Endothelial cell of umbilical vein (primary cell): ENCODE data around the gene PIGM. TPM values are rescaled to one million over a fixed set of nuclear protein-coding genes. Genes with fewer than 3 reads are reported as not detected.

Experiments
- BruUV-seq: library from RNA; stranded (reverse); fragments of 400-500 nt; replicated peaks from 2 replicates; lab custom pipeline; 2021; lab: Mats Ljungman, UMichigan
- CTCF ChIA-PET: fragments of 300-600, 350-600 bp; sonication (Branson Sonifier 250); formaldehyde crosslinking; loops from one replicate; lab custom pipeline; 2021; ENCODE audit warnings: antibody characterized with exemption, inconsistent platforms; lab: Charles Lee
- POLR2A ChIA-PET: fragments of 300-600, 350-600 bp; sonication (Branson Sonifier 250); formaldehyde crosslinking; loops from one replicate; lab custom pipeline; 2021; ENCODE audit warnings: antibody characterized with exemption, inconsistent platforms; lab: Charles Lee
- DNase-seq: peaks from one replicate; pipeline ENCODE4 v3.0.0-alpha.2; 2011; ENCODE audit warnings: low read depth, low spot score
- FAIRE-seq: peaks from 2 replicates; lab custom pipeline; 2011; peaks lifted over from hg19 to GRCh38; lab: Jason Lieb, UNC
- H2AFZ ChIP-seq: 2 replicates; pipeline ENCODE4 v1.6.0; 2012; ENCODE audit warnings: low read depth, low read length, control low read depth, inconsistent platforms
- H3K27ac ChIP-seq: 2 replicates; pipeline ENCODE4 v1.5.1; 2011; ENCODE audit warnings: low read depth, mild to moderate bottlenecking, control low read depth, low read length, moderate library complexity; ENCODE audit not compliant: insufficient read depth
- H3K27me3 ChIP-seq, 2 experiments: 2 replicates each; pipeline versions ENCODE4 v1.6.0 to v1.6.1; 2011; ENCODE audit warnings: low read length in 2 of 2, mixed read lengths in 1 of 2; ENCODE audit not compliant: control insufficient read depth in 2 of 2, insufficient read depth in 2 of 2
- H3K36me3 ChIP-seq, 2 experiments: 2 replicates in 1 of 2; 3 replicates in 1 of 2; pipeline ENCODE4 v1.5.1; 2011; ENCODE audit warnings: low read length in 2 of 2, mild to moderate bottlenecking in 1 of 2, moderate library complexity in 1 of 2; ENCODE audit not compliant: control insufficient read depth in 2 of 2, insufficient read depth in 2 of 2; ENCODE audit errors: extremely low read depth in 1 of 2
- H3K4me1 ChIP-seq: 3 replicates; pipeline ENCODE4 v1.5.1; 2011; ENCODE audit warnings: mild to moderate bottlenecking, low read length; ENCODE audit not compliant: control insufficient read depth, insufficient read depth; ENCODE audit errors: extremely low read depth
- H3K4me2 ChIP-seq: 2 replicates; pipeline ENCODE4 v1.6.1; 2011; ENCODE audit warnings: low read length, control low read depth, mixed read lengths; ENCODE audit not compliant: insufficient read depth
- H3K4me3 ChIP-seq, 3 experiments: fragments of 200-600 bp in 1 of 3; sonication (generic), shearing (Covaris generic) in 1 of 3; replicated peaks in 1 of 3; 2 replicates each; pipeline ENCODE4 v1.5.1; 2011 to 2016; ENCODE audit warnings: control low read depth in 3 of 3, low read length in 3 of 3, mild to moderate bottlenecking in 2 of 3, inconsistent platforms in 1 of 3, low read depth in 1 of 3, moderate library complexity in 1 of 3; ENCODE audit not compliant: insufficient read depth in 1 of 3
- H3K79me2 ChIP-seq: 2 replicates; pipeline ENCODE4 v1.6.0; 2012; ENCODE audit warnings: low read length, inconsistent platforms; ENCODE audit not compliant: control insufficient read depth, insufficient read depth
- H3K9ac ChIP-seq: replicated peaks from 2 replicates; pipeline ENCODE3; 2011; ENCODE audit warnings: low read length, control low read depth; ENCODE audit not compliant: insufficient read depth; ENCODE audit errors: extremely low read depth
- H3K9me1 ChIP-seq: replicated peaks from 3 replicates; pipeline ENCODE4 v1.6.0; 2011; ENCODE audit warnings: mild to moderate bottlenecking, low read length; ENCODE audit not compliant: control insufficient read depth, insufficient read depth; ENCODE audit errors: extremely low read depth
- H3K9me3 ChIP-seq: replicated peaks from 2 replicates; pipeline ENCODE4 v1.5.1; 2012; ENCODE audit warnings: low read length, inconsistent platforms; ENCODE audit not compliant: control insufficient read depth, insufficient read depth
- H4K20me1 ChIP-seq: replicated peaks from 2 replicates; pipeline ENCODE3; 2011; ENCODE audit warnings: mild to moderate bottlenecking, low read length; ENCODE audit not compliant: control insufficient read depth, insufficient read depth; ENCODE audit errors: extremely low read depth
- EZH2 ChIP-seq: IDR thresholded peaks from 2 replicates; pipeline ENCODE4 v1.6.1; 2012; ENCODE audit warnings: borderline replicate concordance, low read depth, mild to moderate bottlenecking, moderate library complexity, low read length, inconsistent platforms; ENCODE audit not compliant: severe bottlenecking
- FOS ChIP-seq: IDR thresholded peaks from 2 replicates; pipeline ENCODE4 v1.6.1; 2011; ENCODE audit warnings: mild to moderate bottlenecking, low read length, moderate library complexity, borderline replicate concordance; ENCODE audit not compliant: insufficient read depth
- GATA2 ChIP-seq: IDR thresholded peaks from 2 replicates; pipeline ENCODE4 v1.7.0; 2011; ENCODE audit warnings: low read depth, mild to moderate bottlenecking, moderate library complexity, mixed read lengths, low read length; ENCODE audit not compliant: insufficient read length, insufficient read depth
- JUN ChIP-seq: IDR thresholded peaks from 2 replicates; pipeline ENCODE4 v1.6.1; 2011; ENCODE audit warnings: borderline replicate concordance, low read depth; ENCODE audit not compliant: insufficient read length, insufficient read depth
- MYC ChIP-seq: IDR thresholded peaks from one replicate; pipeline ENCODE4 v1.6.1; 2011; ENCODE audit warnings: mild to moderate bottlenecking, low read depth, low read length
- POLR2A ChIP-seq: IDR thresholded peaks from 2 replicates; pipeline ENCODE4 v1.6.1; 2012; ENCODE audit warnings: low read depth, mild to moderate bottlenecking, control low read depth, low read length
- POLR2AphosphoS5 ChIP-seq: IDR thresholded peaks from 2 replicates; pipeline ENCODE4 v1.6.1; 2012; ENCODE audit warnings: low read depth, mild to moderate bottlenecking, control low read depth, low read length, moderate library complexity; ENCODE audit not compliant: insufficient read depth
- dilution Hi-C: fragments of 300-500 bp; cut with MboI; formaldehyde crosslinking; loops from one replicate; pipeline ENCODE4 v1.15.0; 2019; ENCODE audit warnings: low sequenced_read_pairs; ENCODE audit not compliant: extremely low pct_ligation_motif_present
- intact Hi-C: fragments of 100-400 bp; cut with micrococcal nuclease; formaldehyde crosslinking; loops from one replicate; pipeline ENCODE4 v1.10.0; 2022
- polyA plus RNA-seq, 4 experiments: library from polyadenylated mRNA; depleted of rRNA in 3 of 4; stranded (reverse) in 3 of 4; unstranded in 1 of 4; fragments of >200 nt; gene quantifications; 2 replicates each; pipeline versions ENCODE4 v1.2.1 to v1.2.3, GENCODE V29; 2011 to 2012; ENCODE audit warnings: missing spikeins in 1 of 4
- total RNA-seq: library from RNA; stranded (reverse); gene quantifications from 2 replicates; pipeline ENCODE4 v1.2.3, GENCODE V29; 2021
- TF ChIP-seq, protein P1 (sequence below): IDR thresholded peaks from 2 replicates; pipeline ENCODE4 v1.6.1; 2011; ENCODE audit not compliant: insufficient read depth, insufficient read length
- TF ChIP-seq, protein P2 (sequence below), 2 donors: IDR thresholded peaks; 1 replicate in 1 of 2; 2 replicates in 1 of 2; pipeline ENCODE4 v1.5.1; 2011; ENCODE audit warnings: low read length in 2 of 2, mild to moderate bottlenecking in 2 of 2, moderate library complexity in 2 of 2, control low read depth in 1 of 2, inconsistent platforms in 1 of 2, low read depth in 1 of 2; ENCODE audit not compliant: insufficient read depth in 1 of 2; ENCODE audit errors: extremely low read depth in 1 of 2

Gene PIGM
- total and polyA plus RNA-seq, 2 donors (not counting 3 experiments of a cell fraction or from before 2014, with no cell fraction given), result 3.4 to 5.4 TPM

GRCh38 chr1:159979257-159979656, 52.5 kb downstream of the PIGM start:
- dilution Hi-C loops (no loop called here), intact Hi-C loops (no loop called here)
- Histone ChIP-seq H3K4me2 (no peak overlapping the region), H3K36me3 (no peaks in the 10 kb centered on the region), H4K20me1 (no peaks in the 10 kb centered on the region), H3K9ac (no peak overlapping the region), H2AFZ (no peak overlapping the region), H3K9me1 (no peaks in the 10 kb centered on the region), H3K27me3 (peaks cover 12 to 13% of the 10 kb centered on the region in 2 experiments), H3K27ac (no peak overlapping the region), H3K79me2 (no peaks in the 10 kb centered on the region), H3K4me1 (no peaks in the 10 kb centered on the region), H3K4me3 (no peak overlapping the region), H3K9me3 (no peaks in the 10 kb centered on the region)
- DNase-seq, result no peak
- ChIA-PET POLR2A (no interaction called here), CTCF (no interaction called here)
- TF ChIP-seq JUN (no peak), MYC (no peak), GATA2 (no peak)
- BruUV-seq, result no TSS peak
- no peak for FAIRE-seq

GRCh38 chr1:159978107-159978398, 53.7 kb downstream of the PIGM start:
- H3K9me1 ChIP-seq, result no peaks in the 10 kb centered on the region
- dilution Hi-C loops, result no loop called here
- H3K9me3 ChIP-seq, result no peaks in the 10 kb centered on the region
- H3K9ac ChIP-seq, result no peak overlapping the region
- DNase-seq (no peak), FAIRE-seq (no peak)
- no peaks in the 10 kb centered on the region for H3K79me2 ChIP-seq
- intact Hi-C loops, result no loop called here
- peaks cover 7 to 12% of the 10 kb centered on the region in 2 experiments for H3K27me3 ChIP-seq
- no peak overlapping the region for H3K27ac ChIP-seq
- ChIA-PET CTCF (interaction anchor here (2.2 kb wide), 1 partner anchor 30 kb away, joined by 5 read pairs; no protein-coding TSS in a partner anchor), POLR2A (no interaction called here)
- H4K20me1 ChIP-seq, result no peaks in the 10 kb centered on the region
- TF ChIP-seq, protein P1, sequence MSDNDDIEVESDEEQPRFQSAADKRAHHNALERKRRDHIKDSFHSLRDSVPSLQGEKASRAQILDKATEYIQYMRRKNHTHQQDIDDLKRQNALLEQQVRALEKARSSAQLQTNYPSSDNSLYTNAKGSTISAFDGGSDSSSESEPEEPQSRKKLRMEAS, result no peak
- TF ChIP-seq JUN, result no peak
- TF ChIP-seq GATA2, result no peak
- TF ChIP-seq FOS, result no peak
- TF ChIP-seq MYC, result no peak
- no peak for TF ChIP-seq EZH2
- TF ChIP-seq, protein P2, sequence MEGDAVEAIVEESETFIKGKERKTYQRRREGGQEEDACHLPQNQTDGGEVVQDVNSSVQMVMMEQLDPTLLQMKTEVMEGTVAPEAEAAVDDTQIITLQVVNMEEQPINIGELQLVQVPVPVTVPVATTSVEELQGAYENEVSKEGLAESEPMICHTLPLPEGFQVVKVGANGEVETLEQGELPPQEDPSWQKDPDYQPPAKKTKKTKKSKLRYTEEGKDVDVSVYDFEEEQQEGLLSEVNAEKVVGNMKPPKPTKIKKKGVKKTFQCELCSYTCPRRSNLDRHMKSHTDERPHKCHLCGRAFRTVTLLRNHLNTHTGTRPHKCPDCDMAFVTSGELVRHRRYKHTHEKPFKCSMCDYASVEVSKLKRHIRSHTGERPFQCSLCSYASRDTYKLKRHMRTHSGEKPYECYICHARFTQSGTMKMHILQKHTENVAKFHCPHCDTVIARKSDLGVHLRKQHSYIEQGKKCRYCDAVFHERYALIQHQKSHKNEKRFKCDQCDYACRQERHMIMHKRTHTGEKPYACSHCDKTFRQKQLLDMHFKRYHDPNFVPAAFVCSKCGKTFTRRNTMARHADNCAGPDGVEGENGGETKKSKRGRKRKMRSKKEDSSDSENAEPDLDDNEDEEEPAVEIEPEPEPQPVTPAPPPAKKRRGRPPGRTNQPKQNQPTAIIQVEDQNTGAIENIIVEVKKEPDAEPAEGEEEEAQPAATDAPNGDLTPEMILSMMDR (IDR thresholded peaks at IDR 0.05; ENCODE audit: extremely low read depth in 1 of 2, insufficient read depth in 1 of 2, low read depth in 1 of 2, low read length in 2 of 2), result no peak
- no peak for TF ChIP-seq POLR2A
- no peak for TF ChIP-seq POLR2AphosphoS5
- no peak overlapping the region for H3K4me3 ChIP-seq
- no peak overlapping the region for H2AFZ ChIP-seq
- BruUV-seq, result no TSS peak
- no peak overlapping the region for H3K4me2 ChIP-seq
- H3K36me3 ChIP-seq, result no peaks in the 10 kb centered on the region
- H3K4me1 ChIP-seq, result no peaks in the 10 kb centered on the region
